GM12801 (cell line): ENCODE data around the gene CACNA1C.

Experiments
- TF ChIP-seq, protein P1 (sequence below): IDR thresholded peaks from one replicate; pipeline ENCODE4 v1.5.1; 2011; ENCODE audit warnings: control low read depth; ENCODE audit not compliant: insufficient read length; ENCODE audit errors: extremely low read depth

Gene CACNA1C

GRCh38 chr12:2536724-2537123 is 483.9 kb downstream of the CACNA1C start:
- TF ChIP-seq, protein P1, sequence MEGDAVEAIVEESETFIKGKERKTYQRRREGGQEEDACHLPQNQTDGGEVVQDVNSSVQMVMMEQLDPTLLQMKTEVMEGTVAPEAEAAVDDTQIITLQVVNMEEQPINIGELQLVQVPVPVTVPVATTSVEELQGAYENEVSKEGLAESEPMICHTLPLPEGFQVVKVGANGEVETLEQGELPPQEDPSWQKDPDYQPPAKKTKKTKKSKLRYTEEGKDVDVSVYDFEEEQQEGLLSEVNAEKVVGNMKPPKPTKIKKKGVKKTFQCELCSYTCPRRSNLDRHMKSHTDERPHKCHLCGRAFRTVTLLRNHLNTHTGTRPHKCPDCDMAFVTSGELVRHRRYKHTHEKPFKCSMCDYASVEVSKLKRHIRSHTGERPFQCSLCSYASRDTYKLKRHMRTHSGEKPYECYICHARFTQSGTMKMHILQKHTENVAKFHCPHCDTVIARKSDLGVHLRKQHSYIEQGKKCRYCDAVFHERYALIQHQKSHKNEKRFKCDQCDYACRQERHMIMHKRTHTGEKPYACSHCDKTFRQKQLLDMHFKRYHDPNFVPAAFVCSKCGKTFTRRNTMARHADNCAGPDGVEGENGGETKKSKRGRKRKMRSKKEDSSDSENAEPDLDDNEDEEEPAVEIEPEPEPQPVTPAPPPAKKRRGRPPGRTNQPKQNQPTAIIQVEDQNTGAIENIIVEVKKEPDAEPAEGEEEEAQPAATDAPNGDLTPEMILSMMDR, result no peak

- TF ChIP-seq, protein P1, result no peak
Measured at GRCh38 chr12:2537868-2538541, 485.2 kb downstream of the CACNA1C start.

- TF ChIP-seq, protein P1, result no peak
Measured at GRCh38 chr12:2539938-2540337, 487.2 kb downstream of the CACNA1C start.

DNA sequence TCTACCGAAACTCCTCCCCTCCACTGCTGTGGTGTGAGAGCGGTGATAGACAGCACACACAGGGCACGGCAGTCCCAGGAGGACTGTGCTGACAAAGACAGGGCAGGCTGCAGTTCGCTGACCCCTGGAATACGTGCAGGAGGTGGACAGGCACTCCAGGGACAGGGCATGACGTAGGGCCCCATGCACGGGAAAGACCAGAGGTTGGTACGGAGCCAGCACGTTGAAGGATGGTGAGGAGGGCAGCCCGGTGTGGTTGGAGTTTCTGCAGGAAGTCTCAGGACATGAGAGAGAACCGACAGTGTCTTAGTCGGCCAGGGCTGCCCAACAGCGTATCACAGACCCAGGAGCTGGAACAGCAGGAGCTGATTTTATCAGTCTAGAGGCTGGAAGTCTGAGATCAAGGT is 487.8 kb downstream of the CACNA1C start:
- TF ChIP-seq, protein P1, result no peak

- TF ChIP-seq, protein P1, result no peak
Measured at GRCh38 chr12:2541631-2542204, 488.9 kb downstream of the CACNA1C start.

- TF ChIP-seq, protein P1, result no peak
Measured at GRCh38 chr12:2543801-2544200, 491.0 kb downstream of the CACNA1C start.

GRCh38 chr12:2544230-2544629 is 491.4 kb downstream of the CACNA1C start:
- TF ChIP-seq, protein P1, result no peak
